ENCODE data around the gene PTP4A2.

DNA sequence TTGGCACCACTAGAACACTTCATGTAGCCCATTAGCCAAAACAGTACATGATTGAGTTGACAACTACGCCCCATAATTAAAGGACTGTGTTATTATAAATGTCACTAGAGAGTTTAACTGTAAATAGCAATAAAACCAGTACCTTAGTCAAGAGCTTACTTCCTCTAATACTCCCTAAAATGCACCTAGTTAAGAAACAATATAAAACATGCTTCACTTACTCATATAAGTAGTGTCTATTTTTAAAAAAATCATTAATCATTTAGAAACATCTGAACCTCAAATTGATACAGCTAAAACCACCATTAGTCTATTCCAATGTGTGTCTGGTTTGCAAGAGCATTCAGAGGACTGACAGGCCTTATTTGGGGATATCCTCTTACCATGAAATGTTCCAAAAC lies 25.3 kb downstream of the PTP4A2 start:
- TF ChIP-seq POLR2AphosphoS5 (IDR thresholded peaks at IDR 0.05) (no peak), POLR2A (IDR thresholded peaks at IDR 0.05) (no peak)
- TF ChIP-seq, protein P1, sequence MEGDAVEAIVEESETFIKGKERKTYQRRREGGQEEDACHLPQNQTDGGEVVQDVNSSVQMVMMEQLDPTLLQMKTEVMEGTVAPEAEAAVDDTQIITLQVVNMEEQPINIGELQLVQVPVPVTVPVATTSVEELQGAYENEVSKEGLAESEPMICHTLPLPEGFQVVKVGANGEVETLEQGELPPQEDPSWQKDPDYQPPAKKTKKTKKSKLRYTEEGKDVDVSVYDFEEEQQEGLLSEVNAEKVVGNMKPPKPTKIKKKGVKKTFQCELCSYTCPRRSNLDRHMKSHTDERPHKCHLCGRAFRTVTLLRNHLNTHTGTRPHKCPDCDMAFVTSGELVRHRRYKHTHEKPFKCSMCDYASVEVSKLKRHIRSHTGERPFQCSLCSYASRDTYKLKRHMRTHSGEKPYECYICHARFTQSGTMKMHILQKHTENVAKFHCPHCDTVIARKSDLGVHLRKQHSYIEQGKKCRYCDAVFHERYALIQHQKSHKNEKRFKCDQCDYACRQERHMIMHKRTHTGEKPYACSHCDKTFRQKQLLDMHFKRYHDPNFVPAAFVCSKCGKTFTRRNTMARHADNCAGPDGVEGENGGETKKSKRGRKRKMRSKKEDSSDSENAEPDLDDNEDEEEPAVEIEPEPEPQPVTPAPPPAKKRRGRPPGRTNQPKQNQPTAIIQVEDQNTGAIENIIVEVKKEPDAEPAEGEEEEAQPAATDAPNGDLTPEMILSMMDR (IDR thresholded peaks at IDR 0.05): no peak
